ENCODE data around the gene CDC42EP2.

GRCh38 chr11:65317025-65317786 lies 2.5 kb downstream of the CDC42EP2 start:
- TF ChIP-seq CTCF (IDR thresholded peaks at IDR 0.05; ENCODE audit: insufficient read depth, low read length) (no peak), REST (IDR thresholded peaks at IDR 0.05; ENCODE audit: insufficient replicate concordance, low read depth) (no peak), POLR2AphosphoS5 (IDR thresholded peaks at IDR 0.05; ENCODE audit: low read depth) (no peak), GABPA (IDR thresholded peaks at IDR 0.05; ENCODE audit: low read depth) (no peak)

Data from HL-60 (cell line).